Neural progenitor cell (in vitro differentiated cells): Measurements from ENCODE around the gene UPP2. TPM values are rescaled to one million over a fixed set of nuclear protein-coding genes. Genes with fewer than 3 reads are reported as not detected.

Source experiments
- DNase-seq: peaks from one replicate; pipeline ENCODE4 v3.0.0-alpha.2; 2016; ENCODE audit warnings: low spot score
- H2AFZ ChIP-seq: fragments of 200-600 bp; sonication (generic); replicated peaks from 2 replicates; pipeline ENCODE4 v1.6.1; 2016; ENCODE audit warnings: antibody characterized with exemption
- H3F3A ChIP-seq: fragments of 200-600 bp; sonication (generic); 2 replicates; pipeline ENCODE4 v1.6.1; 2016; ENCODE audit warnings: antibody characterized with exemption, low read depth
- H3K27ac ChIP-seq: fragments of 200-600 bp; sonication (generic); 2 replicates; pipeline ENCODE4 v1.5.1; 2016; ENCODE audit warnings: mild to moderate bottlenecking
- H3K27me3 ChIP-seq: fragments of 200-600 bp; sonication (generic); 2 replicates; pipeline ENCODE4 v1.6.1; 2016; ENCODE audit warnings: mild to moderate bottlenecking, moderate library complexity
- H3K36me3 ChIP-seq: fragments of 200-600 bp; sonication (generic); 2 replicates; pipeline ENCODE4 v1.5.1; 2016
- H3K4me1 ChIP-seq: fragments of 200-600 bp; sonication (generic); 2 replicates; pipeline ENCODE4 v1.6.1; 2016; ENCODE audit warnings: mixed run types
- H3K4me2 ChIP-seq: fragments of 200-600 bp; sonication (generic); 2 replicates; pipeline ENCODE4 v1.6.1; 2016
- H3K4me3 ChIP-seq: fragments of 200-600 bp; sonication (generic); 2 replicates; pipeline ENCODE4 v1.5.1; 2016
- H3K79me2 ChIP-seq: fragments of 200-600 bp; sonication (generic); 2 replicates; pipeline ENCODE4 v1.6.1; 2016; ENCODE audit warnings: low read depth
- H3K9ac ChIP-seq: fragments of 200-600 bp; sonication (generic); 2 replicates; pipeline ENCODE4 v1.6.1; 2016
- H3K9me3 ChIP-seq: fragments of 200-600 bp; sonication (generic); 2 replicates; pipeline ENCODE4 v1.5.1; 2016; ENCODE audit warnings: low read depth
- H4K20me1 ChIP-seq: fragments of 200-600 bp; sonication (generic); 2 replicates; pipeline ENCODE4 v1.6.1; 2016; ENCODE audit warnings: low read depth
- H3K27ac Mint-ChIP-seq: 3 replicates; pipeline ENCODE4 v1.8.0; 2021; ENCODE audit warnings: mixed read lengths
- H3K27me3 Mint-ChIP-seq: 2 replicates; pipeline ENCODE4 v1.8.0; 2022; ENCODE audit warnings: low read depth, mild to moderate bottlenecking, inconsistent platforms, moderate library complexity, mixed read lengths; ENCODE audit not compliant: insufficient read depth
- H3K36me3 Mint-ChIP-seq: 3 replicates; pipeline ENCODE4 v1.8.0; 2021; ENCODE audit warnings: mixed read lengths
- H3K4me1 Mint-ChIP-seq: 3 replicates; pipeline ENCODE4 v1.8.0; 2021; ENCODE audit warnings: mixed read lengths
- H3K4me3 Mint-ChIP-seq: 3 replicates; pipeline ENCODE4 v1.8.0; 2021; ENCODE audit warnings: mild to moderate bottlenecking, moderate library complexity, mixed read lengths
- H3K9me3 Mint-ChIP-seq: 3 replicates; pipeline ENCODE4 v1.8.0; 2020; ENCODE audit warnings: mixed read lengths
- CTCF ChIP-seq: fragments of 200-600 bp; sonication (generic); IDR thresholded peaks from 2 replicates; pipeline ENCODE4 v1.5.1; 2017; ENCODE audit warnings: antibody characterized with exemption, mild to moderate bottlenecking
- EZH2 ChIP-seq: fragments of 200-600 bp; sonication (generic); IDR thresholded peaks from 2 replicates; pipeline ENCODE4 v1.6.1; 2017; ENCODE audit warnings: antibody characterized with exemption, mild to moderate bottlenecking, moderate library complexity
- EZH2phosphoT487 ChIP-seq: fragments of 200-600 bp; sonication (generic); IDR thresholded peaks from 2 replicates; pipeline ENCODE4 v1.6.1; 2017; ENCODE audit warnings: antibody characterized with exemption
- total RNA-seq: library from RNA; depleted of rRNA; stranded (reverse); fragments of >200 nt; gene quantifications from 2 replicates; pipeline ENCODE4 v1.2.3, GENCODE V29; 2015; ENCODE audit warnings: low replicate concordance

Gene UPP2
- total RNA-seq, 1 donor from 2014 or later: not detected

GRCh38 chr2:158088093-158088492, 13.6 kb upstream of the UPP2 start:
- Mint-ChIP-seq H3K4me1 (peaks cover 2% of the 10 kb centered on the region), H3K36me3 (peaks cover 7% of the 10 kb centered on the region), H3K27me3 (peaks cover 5% of the 10 kb centered on the region), H3K27ac (no peak overlapping the region), H3K4me3 (no peak overlapping the region), H3K9me3 (peaks cover 32% of the 10 kb centered on the region)
- no peaks in the 10 kb centered on the region for H3K36me3 ChIP-seq
- H3K79me2 ChIP-seq: no peaks in the 10 kb centered on the region
- no peaks in the 10 kb centered on the region for H3K9me3 ChIP-seq
- no peak overlapping the region for H3K9ac ChIP-seq
- H4K20me1 ChIP-seq: no peaks in the 10 kb centered on the region
- TF ChIP-seq EZH2phosphoT487 (no peak), CTCF (no peak), EZH2 (no peak)
- H3K27me3 ChIP-seq: no peaks in the 10 kb centered on the region
- H3K4me2 ChIP-seq: no peak overlapping the region
- H3K27ac ChIP-seq: no peak overlapping the region
- no peaks in the 10 kb centered on the region for H3F3A ChIP-seq
- DNase-seq: no peak
- H3K4me1 ChIP-seq: no peaks in the 10 kb centered on the region
- H2AFZ ChIP-seq: no peak overlapping the region
- no peak overlapping the region for H3K4me3 ChIP-seq

DNA sequence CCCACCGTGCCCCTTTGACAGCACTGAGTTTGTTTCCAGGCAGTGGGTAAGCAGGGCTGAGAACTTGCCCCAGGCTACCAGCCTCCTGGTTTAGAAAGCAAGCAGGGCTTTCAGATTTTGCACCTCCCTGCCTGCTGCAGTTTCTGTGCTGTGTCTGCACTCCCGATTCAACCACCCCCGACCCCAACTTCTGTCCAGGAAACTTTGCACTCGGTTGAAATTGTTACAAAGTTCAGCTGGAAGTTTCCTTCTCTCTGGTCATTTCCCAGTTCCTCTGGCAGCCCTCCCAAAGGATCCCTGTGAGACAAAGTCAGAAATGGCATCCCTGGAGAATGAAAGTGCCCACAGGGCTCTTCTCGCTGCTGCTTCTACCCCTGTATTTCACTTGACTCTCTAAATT, 12.4 kb upstream of the UPP2 start:
- H3K36me3 Mint-ChIP-seq: peaks cover 7% of the 10 kb centered on the region
- DNase-seq: no peak
- H3K9me3 Mint-ChIP-seq: peaks cover 32% of the 10 kb centered on the region
- Histone ChIP-seq H3K4me3 (no peak overlapping the region), H3K9ac (no peak overlapping the region), H3K27ac (no peak overlapping the region), H2AFZ (no peak overlapping the region), H3K4me1 (no peaks in the 10 kb centered on the region), H3K4me2 (no peak overlapping the region), H3K9me3 (no peaks in the 10 kb centered on the region), H3K27me3 (no peaks in the 10 kb centered on the region), H4K20me1 (no peaks in the 10 kb centered on the region), H3K79me2 (no peaks in the 10 kb centered on the region), H3F3A (no peaks in the 10 kb centered on the region), H3K36me3 (no peaks in the 10 kb centered on the region)
- peaks cover 5% of the 10 kb centered on the region for H3K27me3 Mint-ChIP-seq
- TF ChIP-seq EZH2 (no peak), EZH2phosphoT487 (no peak), CTCF (no peak)
- peaks cover 2% of the 10 kb centered on the region for H3K4me1 Mint-ChIP-seq
- H3K4me3 Mint-ChIP-seq: no peak overlapping the region
- no peak overlapping the region for H3K27ac Mint-ChIP-seq

- Histone ChIP-seq H3K4me2 (no peak overlapping the region), H2AFZ (no peak overlapping the region), H3K27me3 (no peaks in the 10 kb centered on the region), H4K20me1 (no peaks in the 10 kb centered on the region), H3K9me3 (no peaks in the 10 kb centered on the region), H3K79me2 (no peaks in the 10 kb centered on the region), H3K4me1 (no peaks in the 10 kb centered on the region), H3K27ac (no peak overlapping the region), H3K9ac (no peak overlapping the region), H3F3A (no peaks in the 10 kb centered on the region), H3K36me3 (no peaks in the 10 kb centered on the region), H3K4me3 (no peak overlapping the region)
- H3K27ac Mint-ChIP-seq: no peak overlapping the region
- H3K9me3 Mint-ChIP-seq: peaks cover 23% of the 10 kb centered on the region
- H3K4me3 Mint-ChIP-seq: no peak overlapping the region
- no peak for TF ChIP-seq EZH2phosphoT487
- TF ChIP-seq CTCF: no peak
- TF ChIP-seq EZH2: no peak
- H3K4me1 Mint-ChIP-seq: peaks cover 2% of the 10 kb centered on the region
- DNase-seq: no peak
- H3K27me3 Mint-ChIP-seq: peaks cover 5% of the 10 kb centered on the region
- peaks cover 7% of the 10 kb centered on the region for H3K36me3 Mint-ChIP-seq
Observed at GRCh38 chr2:158091647-158092046, 10.0 kb upstream of the UPP2 start.
